ENCODE results near the gene KANSL1L. TPM values are rescaled to one million over a fixed set of nuclear protein-coding genes. Genes with fewer than 3 reads are reported as not detected.
A peak's percentile ranks its signal among the peaks of the same experiment; 100 is the strongest.
"Not testable (repeated sequence)": the region's sequence is repeated elsewhere in the genome, so short reads cannot be mapped to it uniquely, and the experiment has no call there.

Gene KANSL1L
- polyA plus RNA-seq, 1 donor (not counting 4 experiments of a cell fraction or from before 2014, with no cell fraction given), result 4.7 TPM

- Histone ChIP-seq H3K27me3 (ENCODE audit: control insufficient read depth, extremely low read depth, insufficient read depth, low read length) (no peaks in the 10 kb centered on the region), H3K27ac (ENCODE audit: control insufficient read depth, insufficient read depth, low read length) (no peak overlapping the region), H3K9me3 (ENCODE audit: control insufficient read depth, low read depth, low read length) (no peaks in the 10 kb centered on the region), H4K20me1 (ENCODE audit: control insufficient read depth, extremely low read depth, insufficient read depth, low read length) (no peaks in the 10 kb centered on the region), H3K9ac (ENCODE audit: control insufficient read depth, extremely low read depth, insufficient read depth, low read length) (no peak overlapping the region), H3K4me1 (ENCODE audit: control insufficient read depth, extremely low read depth, insufficient read depth, low read length) (no peaks in the 10 kb centered on the region), H3K36me3 (ENCODE audit: control insufficient read depth in 2 of 2, extremely low read depth in 1 of 2, insufficient read depth in 2 of 2, low read length in 2 of 2) (no peaks in the 10 kb centered on the region), H3K79me2 (ENCODE audit: control insufficient read depth, insufficient read depth, low read length) (no peaks in the 10 kb centered on the region), H3K9me1 (ENCODE audit: control insufficient read depth, extremely low read depth, insufficient read depth, low read length) (no peaks in the 10 kb centered on the region), H3K4me2 (ENCODE audit: control insufficient read depth, extremely low read depth, insufficient read depth, low read depth, low read length) (no peak overlapping the region), H3K4me3 (ENCODE audit: control insufficient read depth in 2 of 3, extremely low read depth in 1 of 3, insufficient read depth in 2 of 3, low read depth in 1 of 3, low read length in 3 of 3) (no peak overlapping the region), H2AFZ (ENCODE audit: control insufficient read depth, low read length) (no peak overlapping the region)
- DNase-seq (ENCODE audit: low read depth, low spot score), result no peak
- TF ChIP-seq EZH2 (IDR thresholded peaks at IDR 0.05; ENCODE audit: low read length) (no peak), CTCF (optimal IDR thresholded peaks at IDR 0.05 in 1 of 3, IDR thresholded peaks at IDR 0.05 in 1 of 3, conservative IDR thresholded peaks at IDR 0.05 in 1 of 3; ENCODE audit: extremely low read depth in 1 of 3, insufficient read depth in 2 of 3, low read length in 3 of 3) (no peak)
- dilution Hi-C loops (cut with MboI; ENCODE audit: extremely low pct_ligation_motif_present, low sequenced_read_pairs), result no loop called here
- peak; percentile 13 for FAIRE-seq
Observed at GRCh38 chr2:210177769-210178168, 6.6 kb upstream of the KANSL1L start.

- not testable (repeated sequence) for H3K4me2 ChIP-seq (ENCODE audit: control insufficient read depth, extremely low read depth, insufficient read depth, low read depth, low read length)
Observed at GRCh38 chr2:210177115-210177514, 5.9 kb upstream of the KANSL1L start.

GRCh38 chr2:210174086-210174485 lies 2.9 kb upstream of the KANSL1L start:
- H3K79me2 ChIP-seq (ENCODE audit: control insufficient read depth, insufficient read depth, low read length), result peaks cover under 1% of the 10 kb centered on the region
- no peak overlapping the region for H3K27ac ChIP-seq (ENCODE audit: control insufficient read depth, insufficient read depth, low read length)
- H3K36me3 ChIP-seq (ENCODE audit: control insufficient read depth in 2 of 2, extremely low read depth in 1 of 2, insufficient read depth in 2 of 2, low read length in 2 of 2), result no peaks in the 10 kb centered on the region
- FAIRE-seq, result no peak
- H4K20me1 ChIP-seq (ENCODE audit: control insufficient read depth, extremely low read depth, insufficient read depth, low read length), result no peaks in the 10 kb centered on the region
- H3K9me3 ChIP-seq (ENCODE audit: control insufficient read depth, low read depth, low read length), result no peaks in the 10 kb centered on the region
- peaks cover 6% of the 10 kb centered on the region for H3K4me1 ChIP-seq (ENCODE audit: control insufficient read depth, extremely low read depth, insufficient read depth, low read length)
- TF ChIP-seq CTCF (optimal IDR thresholded peaks at IDR 0.05 in 1 of 3, IDR thresholded peaks at IDR 0.05 in 1 of 3, conservative IDR thresholded peaks at IDR 0.05 in 1 of 3; ENCODE audit: extremely low read depth in 1 of 3, insufficient read depth in 2 of 3, low read length in 3 of 3) (no peak), EZH2 (IDR thresholded peaks at IDR 0.05; ENCODE audit: low read length) (no peak)
- H3K27me3 ChIP-seq (ENCODE audit: control insufficient read depth, extremely low read depth, insufficient read depth, low read length), result no peaks in the 10 kb centered on the region
- DNase-seq (ENCODE audit: low read depth, low spot score), result no peak
- no peaks in the 10 kb centered on the region for H3K9me1 ChIP-seq (ENCODE audit: control insufficient read depth, extremely low read depth, insufficient read depth, low read length)
- no peak overlapping the region for H2AFZ ChIP-seq (ENCODE audit: control insufficient read depth, low read length)
- no peak overlapping the region for H3K9ac ChIP-seq (ENCODE audit: control insufficient read depth, extremely low read depth, insufficient read depth, low read length)
- H3K4me2 ChIP-seq (ENCODE audit: control insufficient read depth, extremely low read depth, insufficient read depth, low read depth, low read length), result no peak overlapping the region
- dilution Hi-C loops (cut with MboI; ENCODE audit: extremely low pct_ligation_motif_present, low sequenced_read_pairs), result no loop called here
- H3K4me3 ChIP-seq (ENCODE audit: control insufficient read depth in 2 of 3, extremely low read depth in 1 of 3, insufficient read depth in 2 of 3, low read depth in 1 of 3, low read length in 3 of 3), result no peak overlapping the region

More at GRCh38 chr2:210177115-210177514, 5.9 kb upstream of the KANSL1L start:
- FAIRE-seq; H3K27ac ChIP-seq (ENCODE audit: control insufficient read depth, insufficient read depth, low read length); H3K4me3 ChIP-seq (ENCODE audit: control insufficient read depth in 2 of 3, extremely low read depth in 1 of 3, insufficient read depth in 2 of 3, low read depth in 1 of 3, low read length in 3 of 3); H2AFZ ChIP-seq (ENCODE audit: control insufficient read depth, low read length); H3K9me1 ChIP-seq (ENCODE audit: control insufficient read depth, extremely low read depth, insufficient read depth, low read length); DNase-seq (ENCODE audit: low read depth, low spot score); H3K79me2 ChIP-seq (ENCODE audit: control insufficient read depth, insufficient read depth, low read length); H3K4me1 ChIP-seq (ENCODE audit: control insufficient read depth, extremely low read depth, insufficient read depth, low read length); H4K20me1 ChIP-seq (ENCODE audit: control insufficient read depth, extremely low read depth, insufficient read depth, low read length); H3K9me3 ChIP-seq (ENCODE audit: control insufficient read depth, low read depth, low read length); dilution Hi-C loops (cut with MboI; ENCODE audit: extremely low pct_ligation_motif_present, low sequenced_read_pairs); H3K27me3 ChIP-seq (ENCODE audit: control insufficient read depth, extremely low read depth, insufficient read depth, low read length); H3K9ac ChIP-seq (ENCODE audit: control insufficient read depth, extremely low read depth, insufficient read depth, low read length); H3K36me3 ChIP-seq (ENCODE audit: control insufficient read depth in 2 of 2, extremely low read depth in 1 of 2, insufficient read depth in 2 of 2, low read length in 2 of 2): not testable (repeated sequence)

Measured in keratinocyte (primary cell).